ENCODE data around the gene NOP9. TPM values are rescaled to one million over a fixed set of nuclear protein-coding genes. Genes with fewer than 3 reads are reported as not detected.

NOP9 gene
- total RNA-seq, 4 donors from 2014 or later: 19.4 to 29.2 (median 22.8) TPM

DNA sequence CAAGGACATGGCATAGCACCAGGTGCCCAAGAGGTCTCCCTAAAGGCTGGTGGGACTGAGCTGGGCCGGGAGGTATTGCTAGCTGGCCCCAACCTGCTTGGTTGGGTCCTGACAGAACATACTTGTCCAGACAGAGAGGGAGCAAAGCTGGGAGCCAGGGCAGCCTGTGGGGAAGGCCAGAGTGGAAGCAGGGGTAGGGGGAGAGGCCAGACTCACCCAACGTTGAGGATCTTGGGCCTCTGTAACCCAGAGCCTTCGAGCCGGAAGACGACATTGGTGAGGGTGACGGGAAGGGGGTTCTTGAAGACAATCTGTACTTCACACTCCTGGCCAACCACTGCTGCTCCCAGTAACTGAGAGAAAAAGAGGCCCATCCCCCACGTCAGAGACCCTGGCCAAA, 45.7 kb upstream of the NOP9 start:
- 67% methylated on average over 6 of the region's 7 CpGs; no CpG with 5 or more reads in 1 of the 2 donors for WGBS, 2 donors (ENCODE audit: low coverage in 1 of 2)
- no peak for ATAC-seq
- TF ChIP-seq POLR2A (IDR thresholded peaks at IDR 0.05): no peak
- TF ChIP-seq, protein P1, sequence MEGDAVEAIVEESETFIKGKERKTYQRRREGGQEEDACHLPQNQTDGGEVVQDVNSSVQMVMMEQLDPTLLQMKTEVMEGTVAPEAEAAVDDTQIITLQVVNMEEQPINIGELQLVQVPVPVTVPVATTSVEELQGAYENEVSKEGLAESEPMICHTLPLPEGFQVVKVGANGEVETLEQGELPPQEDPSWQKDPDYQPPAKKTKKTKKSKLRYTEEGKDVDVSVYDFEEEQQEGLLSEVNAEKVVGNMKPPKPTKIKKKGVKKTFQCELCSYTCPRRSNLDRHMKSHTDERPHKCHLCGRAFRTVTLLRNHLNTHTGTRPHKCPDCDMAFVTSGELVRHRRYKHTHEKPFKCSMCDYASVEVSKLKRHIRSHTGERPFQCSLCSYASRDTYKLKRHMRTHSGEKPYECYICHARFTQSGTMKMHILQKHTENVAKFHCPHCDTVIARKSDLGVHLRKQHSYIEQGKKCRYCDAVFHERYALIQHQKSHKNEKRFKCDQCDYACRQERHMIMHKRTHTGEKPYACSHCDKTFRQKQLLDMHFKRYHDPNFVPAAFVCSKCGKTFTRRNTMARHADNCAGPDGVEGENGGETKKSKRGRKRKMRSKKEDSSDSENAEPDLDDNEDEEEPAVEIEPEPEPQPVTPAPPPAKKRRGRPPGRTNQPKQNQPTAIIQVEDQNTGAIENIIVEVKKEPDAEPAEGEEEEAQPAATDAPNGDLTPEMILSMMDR (IDR thresholded peaks at IDR 0.05): no peak
- no peak for TF ChIP-seq EP300 (IDR thresholded peaks at IDR 0.05)
- no peak for TF ChIP-seq POLR2AphosphoS5 (IDR thresholded peaks at IDR 0.05)

GRCh38 chr14:24254630-24255392, 44.8 kb upstream of the NOP9 start:
- no peak for ATAC-seq
- Histone ChIP-seq H3K9me3 (no peaks in the 10 kb centered on the region), H3K4me1 (peaks cover 0 to 9% (median 0%) of the 10 kb centered on the region in 3 donors), H3K27me3 (no peaks in the 10 kb centered on the region), H3K36me3 (peaks cover 0 to 26% of the 10 kb centered on the region in 2 donors), H3K27ac (no peak overlapping the region), H3K4me3 (no peak overlapping the region)
- TF ChIP-seq POLR2A (IDR thresholded peaks at IDR 0.05) (no peak), EP300 (IDR thresholded peaks at IDR 0.05) (no peak), POLR2AphosphoS5 (IDR thresholded peaks at IDR 0.05) (no peak)
- TF ChIP-seq, protein P1 (IDR thresholded peaks at IDR 0.05): no peak
- WGBS, 2 donors (ENCODE audit: low coverage in 1 of 2): 100% methylated on average over 2 to 3 of the region's 19 CpGs

More for the DNA sequence above, 45.7 kb upstream of the NOP9 start:
- H3K4me1 ChIP-seq: peaks cover 0 to 3% (median 0%) of the 10 kb centered on the region in 3 donors
- H3K27me3 ChIP-seq: no peaks in the 10 kb centered on the region
- H3K9me3 ChIP-seq: no peaks in the 10 kb centered on the region
- peaks cover 0 to 26% of the 10 kb centered on the region in 2 donors for H3K36me3 ChIP-seq
- no peak overlapping the region for H3K27ac ChIP-seq
- no peak overlapping the region for H3K4me3 ChIP-seq

GRCh38 chr14:24255438-24255837, 44.2 kb upstream of the NOP9 start:
- Histone ChIP-seq H3K4me3 (no peak overlapping the region), H3K27me3 (no peaks in the 10 kb centered on the region), H3K4me1 (peaks cover 0 to 9% (median 0%) of the 10 kb centered on the region in 3 donors), H3K9me3 (no peaks in the 10 kb centered on the region), H3K36me3 (peaks cover 0 to 26% of the 10 kb centered on the region in 2 donors), H3K27ac (no peak overlapping the region)
- no peak for ATAC-seq
- TF ChIP-seq POLR2A (IDR thresholded peaks at IDR 0.05): no peak
- no peak for TF ChIP-seq EP300 (IDR thresholded peaks at IDR 0.05)
- no peak for TF ChIP-seq POLR2AphosphoS5 (IDR thresholded peaks at IDR 0.05)
- TF ChIP-seq, protein P1 (IDR thresholded peaks at IDR 0.05): no peak
- WGBS, 2 donors (ENCODE audit: low coverage in 1 of 2): 83 to 100% methylated on average over 1 of the region's 8 CpGs

GRCh38 chr14:24255931-24256711, 43.5 kb upstream of the NOP9 start:
- no peak for ATAC-seq
- 78 to 100% methylated on average over 4 to 6 of the region's 12 CpGs for WGBS, 2 donors (ENCODE audit: low coverage in 1 of 2)
- no peak overlapping the region for H3K27ac ChIP-seq
- TF ChIP-seq POLR2A (IDR thresholded peaks at IDR 0.05): no peak
- TF ChIP-seq, protein P1 (IDR thresholded peaks at IDR 0.05): no peak
- TF ChIP-seq POLR2AphosphoS5 (IDR thresholded peaks at IDR 0.05): no peak
- no peak for TF ChIP-seq EP300 (IDR thresholded peaks at IDR 0.05)
- no peaks in the 10 kb centered on the region for H3K27me3 ChIP-seq
- no peak overlapping the region for H3K4me3 ChIP-seq
- peaks cover 0 to 26% of the 10 kb centered on the region in 2 donors for H3K36me3 ChIP-seq
- H3K9me3 ChIP-seq: no peaks in the 10 kb centered on the region
- H3K4me1 ChIP-seq: peaks cover 0 to 9% (median 0%) of the 10 kb centered on the region in 3 donors

All from gastroesophageal sphincter (tissue), 4 donors.